HG03064 (cell line): ENCODE data around the gene PUDP.
"Not testable (repeated sequence)": the region's sequence is repeated elsewhere in the genome, so short reads cannot be mapped to it uniquely, and the experiment has no call there.

Experiments
- ATAC-seq: cut with Tn5 transposase; IDR thresholded peaks from one replicate; pipeline ENCODE4 v1.9.1; 2021; ENCODE audit warnings: low read depth; ENCODE audit not compliant: unreplicated experiment

The PUDP gene

GRCh38 chrX:7052541-7052940 lies 95.4 kb downstream of the PUDP start:
- no peak for ATAC-seq

GRCh38 chrX:7050271-7050670 lies 97.7 kb downstream of the PUDP start:
- no peak for ATAC-seq

GRCh38 chrX:7047951-7048350 lies 100.0 kb downstream of the PUDP start:
- no peak for ATAC-seq

- ATAC-seq: no peak
Observed at GRCh38 chrX:7045238-7045955, 102.6 kb downstream of the PUDP start.

- not testable (repeated sequence) for ATAC-seq
Observed at GRCh38 chrX:7043796-7044433, 104.0 kb downstream of the PUDP start.

GRCh38 chrX:7028246-7028645 lies 119.7 kb downstream of the PUDP start:
- no peak for ATAC-seq

GRCh38 chrX:7027071-7027470 lies 120.9 kb downstream of the PUDP start:
- no peak for ATAC-seq

GRCh38 chrX:7026365-7026764 lies 121.6 kb downstream of the PUDP start:
- ATAC-seq: not testable (repeated sequence)

GRCh38 chrX:7025471-7025870 lies 122.5 kb downstream of the PUDP start:
- ATAC-seq: no peak

- no peak for ATAC-seq
Observed at GRCh38 chrX:7024850-7025249, 123.1 kb downstream of the PUDP start.

GRCh38 chrX:7022996-7023395 lies 125.0 kb downstream of the PUDP start:
- ATAC-seq: not testable (repeated sequence)

- ATAC-seq: no peak
Observed at GRCh38 chrX:7021991-7022390, 126.0 kb downstream of the PUDP start.

GRCh38 chrX:7019555-7019954 lies 128.4 kb downstream of the PUDP start:
- ATAC-seq: no peak

- not testable (repeated sequence) for ATAC-seq
Observed at GRCh38 chrX:7012262-7012834, 135.6 kb downstream of the PUDP start.

GRCh38 chrX:7010897-7011296 lies 137.1 kb downstream of the PUDP start:
- not testable (repeated sequence) for ATAC-seq

- not testable (repeated sequence) for ATAC-seq
Observed at GRCh38 chrX:7007328-7007727, 140.6 kb downstream of the PUDP start.
